ENCODE measurements around the gene CTTNBP2.

GRCh38 chr7:117790251-117790650 lies 83.0 kb downstream of the CTTNBP2 start:
- TF ChIP-seq CTCF (IDR thresholded peaks at IDR 0.05), result no peak
- no peak for TF ChIP-seq EZH2 (IDR thresholded peaks at IDR 0.05)
